A549 (cell line): ENCODE data around the gene CBARP. TPM values are rescaled to one million over a fixed set of nuclear protein-coding genes. Genes with fewer than 3 reads are reported as not detected.

Experiments used
- ATAC-seq, 2 experiments: fragments of 200-7000 bp in 1 of 2; fragments of >200 bp in 1 of 2; cut with Nextera tagmentation in 1 of 2; cut with Tn5 transposase in 1 of 2; 3 replicates each; pipeline versions ENCODE4 v1.8.0 to v1.9.1; 2018 to 2020; ENCODE audit warnings: mild to moderate bottlenecking in 1 of 2, moderate library complexity in 1 of 2
- CTCF ChIA-PET: fragments of 300-600 bp; sonication (Branson Sonifier 250); formaldehyde crosslinking; extraction: SDS; loops from one replicate; lab custom pipeline; 2021; ENCODE audit warnings: antibody characterized with exemption, inconsistent platforms; lab: Yijun Ruan, JAX
- POLR2A ChIA-PET: fragments of 350-600 bp; formaldehyde crosslinking; extraction: SDS; loops from one replicate; lab custom pipeline; 2021; ENCODE audit warnings: antibody characterized with exemption, inconsistent platforms; lab: Yijun Ruan, JAX
- DNase-seq, 2 experiments: peaks; one replicate each; pipeline versions ENCODE4 v3.0.0 to v3.0.0-alpha.2; 2011 to 2016; ENCODE audit warnings: low read depth in 1 of 2, low spot score in 1 of 2
- FAIRE-seq: peaks from 2 replicates; lab custom pipeline; 2011; peaks lifted over from hg19 to GRCh38; lab: Jason Lieb, UNC
- H3K27ac ChIP-seq, 2 experiments: fragments of >200 bp; sonication (Bioruptor Twin); formaldehyde crosslinking; 3 replicates each; pipeline ENCODE4 v1.5.1; 2016 to 2017
- H3K4me1 ChIP-seq: fragments of >200 bp; sonication (Bioruptor Twin); formaldehyde crosslinking; 3 replicates; pipeline ENCODE4 v1.6.1; 2016
- H3K4me2 ChIP-seq: fragments of >200 bp; sonication (Bioruptor Twin); formaldehyde crosslinking; 3 replicates; pipeline ENCODE4 v1.6.1; 2016
- H3K4me3 ChIP-seq: fragments of >200 bp; sonication (Bioruptor Twin); formaldehyde crosslinking; 3 replicates; pipeline ENCODE4 v1.5.1; 2016
- H3K9me3 ChIP-seq: fragments of >200 bp; sonication (Bioruptor Twin); formaldehyde crosslinking; 3 replicates; pipeline ENCODE4 v1.6.1; 2016
- CBX2 ChIP-seq: fragments of 200-600 bp; sonication (generic); IDR thresholded peaks from 2 replicates; pipeline ENCODE4 v1.6.1; 2016; ENCODE audit warnings: low read depth, mild to moderate bottlenecking, borderline replicate concordance
- CBX8 ChIP-seq: fragments of 200-600 bp; sonication (generic); IDR thresholded peaks from 2 replicates; pipeline ENCODE4 v1.6.1; 2016
- CEBPB ChIP-seq, 2 experiments: fragments of >200 bp in 1 of 2; sonication (Bioruptor Twin) in 1 of 2; formaldehyde crosslinking in 1 of 2; IDR thresholded peaks; 2 replicates each; pipeline ENCODE4 v1.6.1; 2012 to 2016
- HDAC2 ChIP-seq: fragments of 200-600 bp; sonication (generic); IDR thresholded peaks from 2 replicates; pipeline ENCODE4 v1.6.1; 2016
- HEYL ChIP-seq: fragments of 250-450 bp; sonication (Bioruptor Pico); IDR thresholded peaks from 2 replicates; pipeline ENCODE4 v1.8.0; 2021; ENCODE audit warnings: mild to moderate bottlenecking, moderate library complexity
- HOXB13 ChIP-seq: fragments of 250-450 bp; sonication (Bioruptor Pico); IDR thresholded peaks from 2 replicates; pipeline ENCODE4 v1.5.0; 2020; ENCODE audit warnings: low read depth, mild to moderate bottlenecking, moderate library complexity
- JUN ChIP-seq, 2 experiments: fragments of >200 bp; sonication (Bioruptor Twin); formaldehyde crosslinking; IDR thresholded peaks; 2 replicates in 1 of 2; 3 replicates in 1 of 2; pipeline ENCODE4 v1.6.1; 2016 to 2017
- MAFK ChIP-seq: fragments of 450-650 bp; IDR thresholded peaks from 2 replicates; pipeline ENCODE4 v1.6.1; 2014; ENCODE audit not compliant: partially characterized antibody
- MYC ChIP-seq: IDR thresholded peaks from 2 replicates; pipeline ENCODE4 v1.6.1; 2012; ENCODE audit warnings: mild to moderate bottlenecking, inconsistent platforms, low read length, improper control_type of control experiment, borderline replicate concordance
- RARB ChIP-seq: fragments of 250-450 bp; sonication (Bioruptor Pico); IDR thresholded peaks from 2 replicates; pipeline ENCODE4 v1.8.0; 2021; ENCODE audit warnings: mild to moderate bottlenecking, moderate library complexity
- RNF2 ChIP-seq: fragments of 200-600 bp; sonication (generic); IDR thresholded peaks from 2 replicates; pipeline ENCODE4 v1.6.1; 2016; ENCODE audit warnings: low read depth, mild to moderate bottlenecking, antibody characterized with exemption, moderate library complexity, borderline replicate concordance
- SMC3 ChIP-seq: fragments of >200 bp; sonication (Bioruptor Twin); formaldehyde crosslinking; IDR thresholded peaks from 3 replicates; pipeline ENCODE4 v1.6.1; 2018; ENCODE audit warnings: inconsistent platforms
- SREBF2 ChIP-seq: fragments of 450-650 bp; IDR thresholded peaks from 2 replicates; pipeline ENCODE4 v1.6.1; 2014; ENCODE audit warnings: mild to moderate bottlenecking, moderate library complexity
- whole genome bisulfite sequencing: methylation state at CpG from one replicate; pipeline ENCODE4 v1.1.6; 2017; ENCODE audit errors: missing lambda C conversion rate; 5-methylcytosine and 5-hydroxymethylcytosine counted together
- polyA plus RNA-seq, 4 experiments: library from polyadenylated mRNA; depleted of rRNA in 3 of 4; stranded (reverse); fragments of >200 nt; fragmentation: RNase III in 1 of 4; extraction: RNeasy Plus Mini Kit Qiagen cat#74134 plus additional on column Dnase treatment in 1 of 4; gene quantifications; 2 replicates in 3 of 4; 3 replicates in 1 of 4; pipeline ENCODE4 v1.2.3, GENCODE V29; 2011 to 2017
- TF ChIP-seq, protein P1 (sequence below): IDR thresholded peaks from 2 replicates; pipeline ENCODE4 v1.6.1; 2012
- TF ChIP-seq, protein P2 (sequence below): fragments of >200 bp; sonication (Bioruptor Twin); formaldehyde crosslinking; IDR thresholded peaks from 3 replicates; pipeline ENCODE4 v1.5.1; 2016
- TF ChIP-seq, protein P3 (sequence below): fragments of >200 bp; sonication (Bioruptor Twin); formaldehyde crosslinking; IDR thresholded peaks from 2 replicates; pipeline ENCODE4 v1.6.1; 2016
- TF ChIP-seq, protein P4 (sequence below): fragments of 200-600 bp; sonication (generic); IDR thresholded peaks from 2 replicates; pipeline ENCODE4 v1.6.1; 2016; ENCODE audit warnings: antibody characterized with exemption, mild to moderate bottlenecking, moderate library complexity
- TF ChIP-seq, protein P5 (sequence below): IDR thresholded peaks from 2 replicates; pipeline ENCODE4 v1.6.1; 2012; ENCODE audit warnings: low read depth, borderline replicate concordance

Gene CBARP
- polyA plus RNA-seq, 2 of the 4 experiments (the other 2 are of a cell fraction), result 0.19 to 2.0 TPM

DNA sequence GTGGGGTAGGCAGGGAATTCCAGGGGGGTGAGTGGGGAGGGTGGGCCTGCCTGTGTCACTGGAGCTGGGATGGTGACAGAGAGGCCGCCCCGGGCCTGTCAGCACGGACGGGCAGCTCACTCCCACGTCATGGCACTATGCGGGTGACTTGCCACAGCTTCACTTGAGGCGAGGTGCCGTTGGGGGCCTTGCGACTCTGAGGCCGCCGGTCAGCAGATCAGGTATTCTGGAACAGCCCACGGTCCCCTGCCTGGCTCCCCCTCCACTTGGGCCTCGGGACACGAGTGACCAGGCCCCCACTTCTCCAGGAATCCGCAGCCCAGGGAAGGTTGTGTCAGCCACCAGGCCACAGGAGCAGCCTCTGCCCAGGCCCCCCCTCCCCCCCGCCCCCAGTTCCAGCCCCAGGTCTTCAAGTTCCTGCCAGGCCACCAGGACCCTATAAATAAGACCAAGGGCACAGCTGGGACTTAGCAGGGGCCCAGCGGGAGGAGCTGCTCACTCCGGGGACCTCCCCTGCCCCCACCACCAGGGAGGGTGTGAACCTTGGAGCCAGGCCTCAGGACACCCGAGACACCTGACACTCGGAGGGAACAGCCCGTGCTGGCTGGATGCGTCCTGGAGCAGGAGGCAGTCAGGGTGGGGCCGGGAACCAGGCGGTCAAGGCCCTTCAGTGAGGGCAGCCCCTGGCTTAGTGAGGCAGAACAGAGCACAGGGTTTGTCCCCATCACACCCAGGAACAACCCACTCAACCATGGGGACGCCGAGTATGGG is 7.9 kb upstream of the CBARP start:
- DNase-seq (no peak), ATAC-seq (no peak), FAIRE-seq (no peak)
- Histone ChIP-seq H3K4me1 (peaks cover 56% of the 10 kb centered on the region), H3K9me3 (no peaks in the 10 kb centered on the region), H3K4me3 (no peak overlapping the region), H3K4me2 (peak overlapping the region; percentile 86), H3K27ac (peak overlapping the region; percentile 76 to 91)
- 69% methylated on average over 2 of the region's 26 CpGs for WGBS
- POLR2A ChIA-PET, result interaction anchor here (0.6 to 4.5 kb wide), 4 partner anchors 21 to 114 kb away, joined by 3 to 98 read pairs (median 8); partner anchors contain the start of genes CIRBP and FAM174C
- CTCF ChIA-PET, result interaction anchor here (3.1 to 7.5 kb wide), 3 partner anchors 15 to 28 kb away, joined by 38 to 500 read pairs (median 39); partner anchors contain the start of genes CIRBP and FAM174C
- TF ChIP-seq SMC3, result no peak
- TF ChIP-seq CBX8, result no peak
- no peak for TF ChIP-seq CBX2
- TF ChIP-seq, protein P1, sequence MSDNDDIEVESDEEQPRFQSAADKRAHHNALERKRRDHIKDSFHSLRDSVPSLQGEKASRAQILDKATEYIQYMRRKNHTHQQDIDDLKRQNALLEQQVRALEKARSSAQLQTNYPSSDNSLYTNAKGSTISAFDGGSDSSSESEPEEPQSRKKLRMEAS, result no peak
- TF ChIP-seq, protein P2, sequence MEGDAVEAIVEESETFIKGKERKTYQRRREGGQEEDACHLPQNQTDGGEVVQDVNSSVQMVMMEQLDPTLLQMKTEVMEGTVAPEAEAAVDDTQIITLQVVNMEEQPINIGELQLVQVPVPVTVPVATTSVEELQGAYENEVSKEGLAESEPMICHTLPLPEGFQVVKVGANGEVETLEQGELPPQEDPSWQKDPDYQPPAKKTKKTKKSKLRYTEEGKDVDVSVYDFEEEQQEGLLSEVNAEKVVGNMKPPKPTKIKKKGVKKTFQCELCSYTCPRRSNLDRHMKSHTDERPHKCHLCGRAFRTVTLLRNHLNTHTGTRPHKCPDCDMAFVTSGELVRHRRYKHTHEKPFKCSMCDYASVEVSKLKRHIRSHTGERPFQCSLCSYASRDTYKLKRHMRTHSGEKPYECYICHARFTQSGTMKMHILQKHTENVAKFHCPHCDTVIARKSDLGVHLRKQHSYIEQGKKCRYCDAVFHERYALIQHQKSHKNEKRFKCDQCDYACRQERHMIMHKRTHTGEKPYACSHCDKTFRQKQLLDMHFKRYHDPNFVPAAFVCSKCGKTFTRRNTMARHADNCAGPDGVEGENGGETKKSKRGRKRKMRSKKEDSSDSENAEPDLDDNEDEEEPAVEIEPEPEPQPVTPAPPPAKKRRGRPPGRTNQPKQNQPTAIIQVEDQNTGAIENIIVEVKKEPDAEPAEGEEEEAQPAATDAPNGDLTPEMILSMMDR, result no peak
- TF ChIP-seq MAFK, result no peak
- TF ChIP-seq, protein P3, sequence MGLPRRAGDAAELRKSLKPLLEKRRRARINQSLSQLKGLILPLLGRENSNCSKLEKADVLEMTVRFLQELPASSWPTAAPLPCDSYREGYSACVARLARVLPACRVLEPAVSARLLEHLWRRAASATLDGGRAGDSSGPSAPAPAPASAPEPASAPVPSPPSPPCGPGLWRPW, result no peak
- no peak for TF ChIP-seq MYC
- TF ChIP-seq JUN (IDR thresholded peaks at IDR 0.05), result no peak; a peak in 1 of 5 replicates
- TF ChIP-seq, protein P4, sequence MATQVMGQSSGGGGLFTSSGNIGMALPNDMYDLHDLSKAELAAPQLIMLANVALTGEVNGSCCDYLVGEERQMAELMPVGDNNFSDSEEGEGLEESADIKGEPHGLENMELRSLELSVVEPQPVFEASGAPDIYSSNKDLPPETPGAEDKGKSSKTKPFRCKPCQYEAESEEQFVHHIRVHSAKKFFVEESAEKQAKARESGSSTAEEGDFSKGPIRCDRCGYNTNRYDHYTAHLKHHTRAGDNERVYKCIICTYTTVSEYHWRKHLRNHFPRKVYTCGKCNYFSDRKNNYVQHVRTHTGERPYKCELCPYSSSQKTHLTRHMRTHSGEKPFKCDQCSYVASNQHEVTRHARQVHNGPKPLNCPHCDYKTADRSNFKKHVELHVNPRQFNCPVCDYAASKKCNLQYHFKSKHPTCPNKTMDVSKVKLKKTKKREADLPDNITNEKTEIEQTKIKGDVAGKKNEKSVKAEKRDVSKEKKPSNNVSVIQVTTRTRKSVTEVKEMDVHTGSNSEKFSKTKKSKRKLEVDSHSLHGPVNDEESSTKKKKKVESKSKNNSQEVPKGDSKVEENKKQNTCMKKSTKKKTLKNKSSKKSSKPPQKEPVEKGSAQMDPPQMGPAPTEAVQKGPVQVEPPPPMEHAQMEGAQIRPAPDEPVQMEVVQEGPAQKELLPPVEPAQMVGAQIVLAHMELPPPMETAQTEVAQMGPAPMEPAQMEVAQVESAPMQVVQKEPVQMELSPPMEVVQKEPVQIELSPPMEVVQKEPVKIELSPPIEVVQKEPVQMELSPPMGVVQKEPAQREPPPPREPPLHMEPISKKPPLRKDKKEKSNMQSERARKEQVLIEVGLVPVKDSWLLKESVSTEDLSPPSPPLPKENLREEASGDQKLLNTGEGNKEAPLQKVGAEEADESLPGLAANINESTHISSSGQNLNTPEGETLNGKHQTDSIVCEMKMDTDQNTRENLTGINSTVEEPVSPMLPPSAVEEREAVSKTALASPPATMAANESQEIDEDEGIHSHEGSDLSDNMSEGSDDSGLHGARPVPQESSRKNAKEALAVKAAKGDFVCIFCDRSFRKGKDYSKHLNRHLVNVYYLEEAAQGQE, result no peak
- no peak for TF ChIP-seq RNF2
- TF ChIP-seq SREBF2, result no peak
- TF ChIP-seq HDAC2, result no peak
- TF ChIP-seq RARB (CRISPR knock-in tag), result no peak
- no peak for TF ChIP-seq HOXB13 (CRISPR knock-in tag)
- TF ChIP-seq HEYL (CRISPR knock-in tag), result no peak

DNA sequence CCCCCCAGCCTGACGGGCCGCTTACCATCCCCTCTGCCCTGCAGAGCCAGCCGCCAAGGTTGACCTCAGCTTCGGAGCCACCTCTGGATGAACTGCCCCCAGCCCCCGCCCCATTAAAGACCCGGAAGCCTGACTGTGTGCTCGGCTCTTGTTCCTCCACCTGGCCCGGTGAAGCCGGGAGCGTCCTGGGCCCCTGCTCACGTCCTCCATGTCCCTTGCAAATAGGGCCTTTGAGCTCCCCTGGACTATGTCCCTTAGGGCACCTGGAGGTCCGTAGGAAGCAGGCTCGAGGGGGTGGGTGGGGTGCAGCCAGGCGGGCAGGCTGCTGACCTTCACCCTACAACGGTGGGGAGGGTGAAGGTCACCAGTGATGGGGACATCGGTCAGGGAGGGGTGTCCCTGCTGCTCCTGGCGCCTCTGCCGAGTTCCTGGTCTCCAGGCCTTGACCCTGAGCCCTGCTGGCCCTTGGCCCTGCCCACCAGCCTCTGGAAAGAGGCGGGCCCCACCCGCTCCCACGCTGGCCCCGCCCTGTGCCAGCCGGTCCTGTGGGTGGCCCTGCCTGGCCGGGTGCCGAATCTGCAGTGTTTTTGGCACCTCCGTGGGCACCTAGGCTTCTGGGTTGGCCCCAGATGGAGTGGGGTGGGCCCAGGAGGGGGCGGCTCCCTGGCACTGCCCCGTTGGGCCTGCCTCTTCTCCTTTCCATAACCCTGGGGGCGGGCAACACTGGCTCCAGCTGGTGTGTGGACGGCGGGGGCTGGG is 7.1 kb upstream of the CBARP start:
- ChIA-PET POLR2A (interaction anchor here (0.7 to 4.5 kb wide), 7 partner anchors 8 to 113 kb away, joined by 3 to 98 read pairs (median 9); partner anchors contain the start of genes CIRBP and FAM174C), CTCF (interaction anchor here (0.6 to 7.5 kb wide), 19 partner anchors 13 to 461 kb away, joined by 3 to 500 read pairs (median 6); partner anchors contain the start of genes ARHGAP45, CIRBP, FAM174C and POLR2E)
- WGBS, result 0% methylated on average over 7 of the region's 31 CpGs
- no peak for FAIRE-seq
- Histone ChIP-seq H3K27ac (peak overlapping the region; percentile 76 to 91), H3K9me3 (no peaks in the 10 kb centered on the region), H3K4me3 (peak overlapping the region; percentile 31; the same call in 2 of the 3 replicates), H3K4me1 (peaks cover 56% of the 10 kb centered on the region), H3K4me2 (peak overlapping the region; percentile 86)
- peak in 1 of 2 experiments; percentile 49; a peak in 3 of 6 replicates for ATAC-seq
- DNase-seq, result no peak
- TF ChIP-seq CEBPB (IDR thresholded peaks at IDR 0.05) (no peak), JUN (IDR thresholded peaks at IDR 0.05) (0 out of 5 replicates have a peak, but pooled peaks of 1 of the 2 experiments have one; percentile 1)
- TF ChIP-seq, protein P5, sequence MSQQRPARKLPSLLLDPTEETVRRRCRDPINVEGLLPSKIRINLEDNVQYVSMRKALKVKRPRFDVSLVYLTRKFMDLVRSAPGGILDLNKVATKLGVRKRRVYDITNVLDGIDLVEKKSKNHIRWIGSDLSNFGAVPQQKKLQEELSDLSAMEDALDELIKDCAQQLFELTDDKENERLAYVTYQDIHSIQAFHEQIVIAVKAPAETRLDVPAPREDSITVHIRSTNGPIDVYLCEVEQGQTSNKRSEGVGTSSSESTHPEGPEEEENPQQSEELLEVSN, result no peak
- TF ChIP-seq, protein P4, result no peak
